HFFc6 (cell line): ENCODE data around the gene INSC. TPM values are rescaled to one million over a fixed set of nuclear protein-coding genes. Genes with fewer than 3 reads are reported as not detected.

Experiments used
- DNase-seq: peaks from one replicate; pipeline ENCODE4 v3.0.0-alpha.2; 2018
- H3K27ac Mint-ChIP-seq: 2 replicates; pipeline ENCODE4 v1.8.0; 2020; ENCODE audit warnings: mild to moderate bottlenecking, mixed read lengths
- H3K27me3 Mint-ChIP-seq: 2 replicates; pipeline ENCODE4 v1.8.0; 2021; ENCODE audit warnings: mild to moderate bottlenecking, moderate library complexity, mixed read lengths; ENCODE audit not compliant: insufficient read depth
- H3K36me3 Mint-ChIP-seq: 2 replicates; pipeline ENCODE4 v1.8.0; 2021; ENCODE audit warnings: low read depth, mixed read lengths
- H3K4me1 Mint-ChIP-seq: 2 replicates; pipeline ENCODE4 v1.8.0; 2020; ENCODE audit warnings: low read depth, mixed read lengths
- H3K4me3 Mint-ChIP-seq: 2 replicates; pipeline ENCODE4 v1.8.0; 2020; ENCODE audit warnings: mild to moderate bottlenecking, moderate library complexity, mixed read lengths
- H3K9me3 Mint-ChIP-seq: 2 replicates; pipeline ENCODE4 v1.8.0; 2020; ENCODE audit warnings: mild to moderate bottlenecking, mixed read lengths
- CTCF ChIP-seq: fragments of 200-600 bp; sonication (generic); IDR thresholded peaks from 2 replicates; pipeline ENCODE4 v1.5.0; 2021; ENCODE audit warnings: antibody characterized with exemption, mild to moderate bottlenecking
- total RNA-seq, 6 experiments: library from RNA; stranded (reverse); fragmentation: NEBNext Ultra II Directional; extraction: Animal tissue kit (Norgen Biotek cat#: 25700); gene quantifications; 2 replicates in 1 of 6; 3 replicates in 5 of 6; pipeline ENCODE4 v1.2.3, GENCODE V29; 2021

Gene INSC
- total RNA-seq, 6 experiments from 2014 or later, result 0.08 to 0.43 (median 0.16) TPM

DNA sequence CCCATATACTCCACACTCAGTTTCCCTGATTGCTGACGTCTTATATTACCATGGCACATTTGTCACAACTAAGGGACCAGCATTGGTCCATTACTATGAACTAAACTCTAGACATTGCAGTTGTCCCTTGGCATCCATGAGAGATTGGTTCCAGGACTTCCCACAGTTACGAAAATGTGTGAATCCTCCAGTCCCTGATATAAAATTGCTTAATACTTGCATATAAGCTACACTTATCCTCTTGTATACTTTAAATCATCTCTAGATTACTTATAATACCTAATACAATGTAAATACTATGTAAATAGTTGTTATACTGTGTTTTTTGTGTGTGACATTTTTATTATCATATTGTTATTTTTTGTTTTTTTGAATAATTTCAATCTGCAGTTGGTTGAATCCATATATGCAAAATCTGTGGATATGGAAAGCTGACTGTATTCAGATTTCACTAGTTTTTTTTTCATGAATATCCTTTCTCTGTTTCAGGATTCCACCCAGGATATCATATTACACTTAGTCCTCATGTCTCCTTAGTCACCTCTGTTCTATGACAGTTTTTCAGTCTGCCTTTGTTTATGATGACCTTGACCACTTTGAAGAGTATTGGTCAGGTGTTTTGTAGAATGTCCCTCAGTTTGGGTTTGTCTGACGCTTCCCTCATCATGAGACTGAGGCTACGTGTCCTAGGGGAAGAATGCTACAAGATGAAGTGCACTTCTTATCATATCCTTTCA lies 55.3 kb downstream of the INSC start:
- no peak for DNase-seq
- no peak for TF ChIP-seq CTCF
- Mint-ChIP-seq H3K27me3 (peaks cover 2% of the 10 kb centered on the region; the same call in 1 of the 2 replicates), H3K27ac (no peak overlapping the region), H3K4me3 (no peak overlapping the region), H3K4me1 (peaks cover 10% of the 10 kb centered on the region), H3K36me3 (no peaks in the 10 kb centered on the region), H3K9me3 (no peaks in the 10 kb centered on the region)

- H3K4me1 Mint-ChIP-seq, result peaks cover 10% of the 10 kb centered on the region
- DNase-seq, result no peak
These were observed 56.0 kb downstream of the INSC start for GRCh38 chr11:15170698-15171097.

GRCh38 chr11:15171956-15172355 lies 57.2 kb downstream of the INSC start:
- Mint-ChIP-seq H3K4me3 (no peak overlapping the region), H3K27ac (no peak overlapping the region), H3K4me1 (peaks cover 10% of the 10 kb centered on the region), H3K36me3 (no peaks in the 10 kb centered on the region), H3K27me3 (peaks cover 2% of the 10 kb centered on the region; the same call in 1 of the 2 replicates), H3K9me3 (no peaks in the 10 kb centered on the region)
- DNase-seq, result no peak
- no peak for TF ChIP-seq CTCF

More at GRCh38 chr11:15170698-15171097, 56.0 kb downstream of the INSC start:
- Mint-ChIP-seq H3K9me3 (no peaks in the 10 kb centered on the region), H3K4me3 (no peak overlapping the region), H3K27me3 (peaks cover 2% of the 10 kb centered on the region; the same call in 1 of the 2 replicates), H3K27ac (no peak overlapping the region), H3K36me3 (no peaks in the 10 kb centered on the region)
- no peak for TF ChIP-seq CTCF

DNA sequence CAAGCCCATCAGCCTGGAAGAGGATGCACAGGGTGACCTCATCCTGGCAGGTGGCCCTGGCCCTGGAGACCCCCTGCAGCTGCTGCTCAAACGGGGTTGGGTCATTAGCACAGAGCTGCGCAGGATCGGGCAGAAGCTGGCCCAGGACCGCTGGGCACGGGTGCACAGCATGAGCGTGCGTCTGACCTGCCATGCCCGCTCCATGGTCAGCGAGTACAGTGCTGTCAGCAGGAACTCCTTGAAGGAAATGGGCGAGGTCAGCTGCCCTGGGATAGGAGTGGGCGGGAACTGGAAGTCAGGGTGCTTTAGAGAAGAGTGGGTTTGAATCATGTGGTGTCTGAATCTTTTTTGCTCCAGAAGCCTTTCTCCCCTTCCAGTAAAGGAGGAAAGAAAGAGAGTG lies 61.1 kb downstream of the INSC start:
- Mint-ChIP-seq H3K4me3 (no peak overlapping the region), H3K27me3 (peaks cover 2% of the 10 kb centered on the region; the same call in 1 of the 2 replicates), H3K27ac (no peak overlapping the region), H3K4me1 (peaks cover 25% of the 10 kb centered on the region), H3K36me3 (no peaks in the 10 kb centered on the region), H3K9me3 (no peaks in the 10 kb centered on the region)
- DNase-seq, result no peak
- TF ChIP-seq CTCF, result no peak

DNA sequence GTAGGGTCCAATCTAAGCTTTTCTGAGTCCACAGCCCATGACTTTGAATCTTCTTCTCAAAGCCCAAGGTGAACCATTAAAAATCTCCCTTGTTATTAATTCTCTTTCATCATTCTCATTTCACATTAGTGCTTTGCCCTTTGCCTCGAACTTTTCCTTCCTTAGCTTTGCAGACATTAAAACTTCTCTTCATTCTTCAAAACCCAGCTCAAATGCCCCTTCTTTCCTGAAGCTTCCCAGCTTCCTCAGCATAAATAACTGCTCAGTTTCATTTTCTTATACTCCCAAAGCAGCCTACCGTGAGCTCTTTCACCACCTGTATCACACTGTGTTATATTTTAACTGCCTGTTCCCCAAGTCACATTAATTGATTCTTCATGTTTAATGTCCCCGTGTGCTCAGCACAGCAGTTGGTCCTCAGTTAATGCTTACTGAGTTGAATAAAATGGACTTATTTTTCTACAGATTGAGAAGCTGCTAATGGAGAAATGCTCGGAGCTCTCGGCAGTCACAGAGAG lies 62.0 kb downstream of the INSC start:
- TF ChIP-seq CTCF, result no peak
- DNase-seq, result no peak
- Mint-ChIP-seq H3K9me3 (no peaks in the 10 kb centered on the region), H3K36me3 (no peaks in the 10 kb centered on the region), H3K27me3 (no peaks in the 10 kb centered on the region), H3K27ac (no peak overlapping the region), H3K4me3 (no peak overlapping the region), H3K4me1 (peaks cover 25% of the 10 kb centered on the region)
